ENCODE measurements around the gene POU5F1.
"Not testable (repeated sequence)": the region's sequence is repeated elsewhere in the genome, so short reads cannot be mapped to it uniquely, and the experiment has no call there.

DNA sequence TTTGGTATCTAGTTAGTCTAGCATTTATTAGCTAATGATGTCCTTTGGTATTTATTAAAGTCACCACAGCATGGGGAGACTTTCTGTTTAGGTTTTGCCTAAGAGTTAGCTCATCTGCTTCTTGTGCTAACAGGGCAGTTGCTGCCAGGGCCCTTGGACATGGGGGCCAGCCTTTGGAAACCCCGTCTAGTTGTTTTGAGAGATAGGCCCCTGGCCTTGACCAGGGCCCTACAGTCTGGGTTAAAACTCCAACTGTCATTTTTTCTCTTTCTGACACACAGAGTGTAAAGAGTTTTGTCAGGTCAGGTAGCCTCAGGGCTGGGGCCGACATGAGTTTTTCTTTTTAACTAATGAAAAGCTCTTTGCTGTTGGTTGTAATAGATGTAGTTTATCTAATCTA lies 12.8 kb upstream of the POU5F1 start:
- TF ChIP-seq POLR2A (IDR thresholded peaks at IDR 0.05) = not testable (repeated sequence)
- TF ChIP-seq, protein P1, sequence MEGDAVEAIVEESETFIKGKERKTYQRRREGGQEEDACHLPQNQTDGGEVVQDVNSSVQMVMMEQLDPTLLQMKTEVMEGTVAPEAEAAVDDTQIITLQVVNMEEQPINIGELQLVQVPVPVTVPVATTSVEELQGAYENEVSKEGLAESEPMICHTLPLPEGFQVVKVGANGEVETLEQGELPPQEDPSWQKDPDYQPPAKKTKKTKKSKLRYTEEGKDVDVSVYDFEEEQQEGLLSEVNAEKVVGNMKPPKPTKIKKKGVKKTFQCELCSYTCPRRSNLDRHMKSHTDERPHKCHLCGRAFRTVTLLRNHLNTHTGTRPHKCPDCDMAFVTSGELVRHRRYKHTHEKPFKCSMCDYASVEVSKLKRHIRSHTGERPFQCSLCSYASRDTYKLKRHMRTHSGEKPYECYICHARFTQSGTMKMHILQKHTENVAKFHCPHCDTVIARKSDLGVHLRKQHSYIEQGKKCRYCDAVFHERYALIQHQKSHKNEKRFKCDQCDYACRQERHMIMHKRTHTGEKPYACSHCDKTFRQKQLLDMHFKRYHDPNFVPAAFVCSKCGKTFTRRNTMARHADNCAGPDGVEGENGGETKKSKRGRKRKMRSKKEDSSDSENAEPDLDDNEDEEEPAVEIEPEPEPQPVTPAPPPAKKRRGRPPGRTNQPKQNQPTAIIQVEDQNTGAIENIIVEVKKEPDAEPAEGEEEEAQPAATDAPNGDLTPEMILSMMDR (IDR thresholded peaks at IDR 0.05) = not testable (repeated sequence)
